Thyroid gland (tissue), 4 donors: ENCODE data around the gene MAP1A. TPM values are rescaled to one million over a fixed set of nuclear protein-coding genes. Genes with fewer than 3 reads are reported as not detected.
"Not testable (repeated sequence)": the region's sequence is repeated elsewhere in the genome, so short reads cannot be mapped to it uniquely, and the experiment has no call there.

Experiments used
- DNase-seq, 2 donors: peaks; one replicate each; pipeline ENCODE4 v3.0.0-alpha.2; 2019
- H3K27ac ChIP-seq, 3 donors: fragments of 200-600 bp; sonication (generic); 1 replicate in 2 of 3; 2 replicates in 1 of 3; pipeline ENCODE4 v1.5.1; 2016 to 2019; ENCODE audit warnings: mild to moderate bottlenecking in 1 of 3, moderate library complexity in 1 of 3
- H3K27me3 ChIP-seq: fragments of 200-600 bp; sonication (generic); one replicate; pipeline ENCODE4 v1.5.1; 2019
- H3K36me3 ChIP-seq, 2 donors: fragments of 200-600 bp; sonication (generic); one replicate each; pipeline ENCODE4 v1.5.1; 2016 to 2019
- H3K4me1 ChIP-seq, 2 donors: fragments of 200-600 bp; sonication (generic); one replicate each; pipeline ENCODE4 v1.5.1; 2017 to 2019
- H3K4me3 ChIP-seq, 3 donors: fragments of 200-600 bp; sonication (generic); replicated peaks in 1 of 3; 1 replicate in 2 of 3; 2 replicates in 1 of 3; pipeline ENCODE4 v1.5.1; 2016; ENCODE audit warnings: mild to moderate bottlenecking in 1 of 3
- H3K9me3 ChIP-seq: fragments of 200-600 bp; sonication (generic); one replicate; pipeline ENCODE4 v1.5.1; 2017
- CTCF ChIP-seq, 6 experiments: fragments of 200-600 bp in 3 of 6; fragments of 450-650 bp in 3 of 6; sonication (generic) in 3 of 6; IDR thresholded peaks; one replicate each; pipeline ENCODE4 v1.5.1; 2016 to 2019; ENCODE audit warnings: antibody characterized with exemption in 6 of 6, mild to moderate bottlenecking in 2 of 6, inconsistent platforms in 1 of 6, moderate library complexity in 1 of 6
- POLR2A ChIP-seq, 2 donors: fragments of 450-650 bp; IDR thresholded peaks; one replicate each; pipeline ENCODE4 v1.6.1; 2017; ENCODE audit warnings: antibody characterized with exemption in 2 of 2, mild to moderate bottlenecking in 2 of 2, moderate library complexity in 1 of 2
- WGBS, 2 donors: methylation state at CpG; one replicate each; pipeline ENCODE4 v1.1.5; 2017; 5-methylcytosine and 5-hydroxymethylcytosine counted together
- intact Hi-C: fragments of 100-400 bp; cut with DNase I; formaldehyde crosslinking; loops from one replicate; pipeline ENCODE4 v1.15.1; 2023
- total RNA-seq, 4 donors: library from RNA; depleted of rRNA; stranded (reverse); fragments of >200 nt; gene quantifications; one replicate each; pipeline ENCODE4 v1.2.3, GENCODE V29; 2016

The MAP1A gene
- total RNA-seq, 4 donors from 2014 or later, result 12.4 to 27.1 (median 17.2) TPM

- no peak for DNase-seq
- Histone ChIP-seq H3K36me3 (no peaks in the 10 kb centered on the region), H3K27me3 (no peaks in the 10 kb centered on the region), H3K4me3 (no peak overlapping the region), H3K9me3 (no peaks in the 10 kb centered on the region), H3K27ac (no peak overlapping the region), H3K4me1 (no peaks in the 10 kb centered on the region)
- intact Hi-C loops, result no loop called here
- 99% methylated on average over 2 of the region's 2 CpGs for WGBS, 2 donors
- TF ChIP-seq POLR2A (IDR thresholded peaks at IDR 0.05) (no peak), CTCF (IDR thresholded peaks at IDR 0.05) (no peak)
Measured at GRCh38 chr15:43547539-43547938, 30.1 kb downstream of the MAP1A start.

GRCh38 chr15:43550527-43551363 lies 33.3 kb downstream of the MAP1A start:
- TF ChIP-seq POLR2A (IDR thresholded peaks at IDR 0.05), result no peak
- TF ChIP-seq CTCF (IDR thresholded peaks at IDR 0.05), result no peak
- Histone ChIP-seq H3K36me3 (no peaks in the 10 kb centered on the region), H3K4me3 (no peak overlapping the region), H3K4me1 (no peaks in the 10 kb centered on the region), H3K27me3 (no peaks in the 10 kb centered on the region), H3K27ac (no peak overlapping the region), H3K9me3 (no peaks in the 10 kb centered on the region)
- intact Hi-C loops, result no loop called here
- DNase-seq, result no peak
- WGBS, 2 donors, result 76 to 83% methylated on average over 10 of the region's 10 CpGs

- TF ChIP-seq CTCF (IDR thresholded peaks at IDR 0.05) (no peak), POLR2A (IDR thresholded peaks at IDR 0.05) (no peak)
- Histone ChIP-seq H3K4me1 (no peaks in the 10 kb centered on the region), H3K4me3 (no peak overlapping the region), H3K27me3 (no peaks in the 10 kb centered on the region), H3K9me3 (no peaks in the 10 kb centered on the region), H3K27ac (no peak overlapping the region), H3K36me3 (peaks cover 0 to 6% of the 10 kb centered on the region in 2 donors)
- intact Hi-C loops, result no loop called here
- DNase-seq, result no peak
- WGBS, 2 donors, result 87 to 94% methylated on average over 4 of the region's 4 CpGs
Measured at GRCh38 chr15:43552256-43552655, 34.8 kb downstream of the MAP1A start.

GRCh38 chr15:43552986-43553385 lies 35.6 kb downstream of the MAP1A start:
- TF ChIP-seq CTCF (IDR thresholded peaks at IDR 0.05) (no peak), POLR2A (IDR thresholded peaks at IDR 0.05) (no peak)
- no peak for DNase-seq
- Histone ChIP-seq H3K4me3 (no peak overlapping the region), H3K27ac (no peak overlapping the region), H3K36me3 (peaks cover 0 to 6% of the 10 kb centered on the region in 2 donors), H3K4me1 (no peaks in the 10 kb centered on the region), H3K9me3 (no peaks in the 10 kb centered on the region), H3K27me3 (no peaks in the 10 kb centered on the region)
- WGBS, 2 donors, result 83 to 86% methylated on average over 2 of the region's 2 CpGs
- intact Hi-C loops, result no loop called here

GRCh38 chr15:43562753-43563152 lies 45.3 kb downstream of the MAP1A start:
- H3K9me3 ChIP-seq, H3K36me3 ChIP-seq, intact Hi-C loops, H3K4me3 ChIP-seq, H3K27ac ChIP-seq, H3K4me1 ChIP-seq, H3K27me3 ChIP-seq, DNase-seq: not testable (repeated sequence)
- no CpG with 5 or more reads among the region's 3 CpGs for WGBS, 2 donors

GRCh38 chr15:43563793-43564192 lies 46.4 kb downstream of the MAP1A start:
- no CpG with 5 or more reads among the region's 8 CpGs for WGBS, 2 donors
- H3K9me3 ChIP-seq, intact Hi-C loops, DNase-seq, H3K27me3 ChIP-seq, H3K4me1 ChIP-seq, H3K36me3 ChIP-seq, H3K27ac ChIP-seq, H3K4me3 ChIP-seq: not testable (repeated sequence)

GRCh38 chr15:43566615-43567014 lies 49.2 kb downstream of the MAP1A start:
- H3K4me3 ChIP-seq, H3K36me3 ChIP-seq, H3K27ac ChIP-seq, H3K27me3 ChIP-seq, H3K4me1 ChIP-seq, DNase-seq, H3K9me3 ChIP-seq, intact Hi-C loops: not testable (repeated sequence)
- no CpG with 5 or more reads among the region's 2 CpGs for WGBS, 2 donors

GRCh38 chr15:43574607-43575006 lies 57.2 kb downstream of the MAP1A start:
- no CpG with 5 or more reads among the region's 1 CpG for WGBS, 2 donors

More at GRCh38 chr15:43574607-43575006, 57.2 kb downstream of the MAP1A start:
- H3K4me1 ChIP-seq, H3K27ac ChIP-seq, H3K9me3 ChIP-seq, H3K4me3 ChIP-seq, H3K36me3 ChIP-seq, H3K27me3 ChIP-seq, DNase-seq, intact Hi-C loops: not testable (repeated sequence)
